GM21360 (cell line): ENCODE results near the gene TSPAN5.

Experiments used
- ATAC-seq: cut with Tn5 transposase; IDR thresholded peaks from one replicate; pipeline ENCODE4 v1.9.1; 2021; ENCODE audit warnings: mild to moderate bottlenecking, moderate library complexity; ENCODE audit not compliant: unreplicated experiment

The TSPAN5 gene

DNA sequence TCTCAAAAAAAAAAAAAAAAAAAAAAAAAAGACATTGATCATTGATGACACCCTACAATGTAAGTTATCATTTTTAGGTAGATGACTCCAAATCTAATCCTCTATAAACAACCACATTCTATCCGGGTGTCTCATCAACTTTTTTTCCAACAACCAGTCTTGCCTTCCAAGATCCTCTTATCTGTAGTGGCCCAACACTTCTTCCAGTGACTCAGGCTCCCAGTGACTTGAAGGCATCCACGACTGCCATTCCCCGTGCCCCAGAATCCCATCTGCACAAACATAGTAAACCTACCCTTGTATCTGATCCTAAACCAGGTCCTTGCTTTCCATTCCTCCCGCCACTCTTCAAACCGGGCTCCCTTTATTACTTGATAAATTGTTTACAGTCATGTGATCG lies 15.6 kb upstream of the TSPAN5 start:
- ATAC-seq = no peak

- ATAC-seq = no peak
These were observed 14.9 kb upstream of the TSPAN5 start for GRCh38 chr4:98673288-98673644.

- no peak for ATAC-seq
These were observed 14.3 kb upstream of the TSPAN5 start for GRCh38 chr4:98672583-98673287.

DNA sequence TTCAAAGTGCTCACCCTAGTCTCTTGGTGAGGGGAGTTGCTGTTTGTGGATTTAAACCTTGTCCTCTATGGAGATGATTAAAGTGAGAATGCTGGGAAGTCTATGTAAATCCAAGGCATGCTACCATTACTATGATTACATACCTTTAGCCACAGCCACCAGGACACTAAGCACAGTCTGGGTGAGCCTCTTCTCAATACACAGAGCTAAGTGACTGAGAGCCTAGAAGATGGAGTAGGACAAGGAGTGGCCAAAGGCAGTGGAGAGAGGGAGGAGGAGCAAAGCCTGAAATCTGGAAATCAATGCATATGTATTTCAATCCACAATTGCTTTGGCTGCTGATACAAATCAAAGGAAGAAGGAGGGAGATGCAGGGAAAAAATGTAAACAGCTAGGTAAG lies 12.7 kb upstream of the TSPAN5 start:
- no peak for ATAC-seq

DNA sequence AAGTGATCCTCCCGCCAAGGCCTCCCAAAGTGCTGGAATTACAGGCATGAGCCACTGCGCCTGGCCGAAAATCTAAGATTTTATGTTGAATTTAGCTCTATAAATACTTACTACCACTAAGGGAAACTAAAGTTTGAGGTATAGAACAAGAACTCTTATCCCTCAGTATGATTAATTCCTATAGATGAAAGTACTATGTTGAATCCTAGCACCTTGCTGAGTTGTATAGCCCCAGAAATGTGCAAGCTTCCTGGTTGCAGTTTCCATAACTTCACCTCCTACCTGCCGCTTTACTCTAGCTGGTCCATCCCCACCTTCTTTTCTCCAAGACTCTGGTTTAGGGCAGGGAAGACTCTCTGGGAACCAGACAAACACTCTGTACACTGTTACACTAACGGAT lies 11.8 kb upstream of the TSPAN5 start:
- no peak for ATAC-seq

DNA sequence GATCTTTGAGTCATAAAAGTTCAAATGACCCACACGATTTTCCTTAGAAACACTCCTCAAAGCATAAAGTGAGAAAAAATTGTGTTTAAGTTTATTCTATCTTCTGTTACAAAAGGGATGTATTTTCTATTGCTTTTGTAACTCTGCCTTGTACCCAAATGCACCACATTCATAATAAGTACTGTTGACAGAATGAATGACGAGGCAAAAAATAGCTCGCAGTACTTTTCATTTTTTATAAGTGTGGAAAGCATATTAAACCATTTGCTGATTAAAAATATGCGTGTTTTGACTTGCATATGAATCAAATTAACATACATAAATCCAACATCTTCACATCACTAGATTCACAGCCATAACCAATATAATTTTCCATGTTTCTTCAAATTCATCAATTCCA lies 11.2 kb upstream of the TSPAN5 start:
- ATAC-seq = no peak

DNA sequence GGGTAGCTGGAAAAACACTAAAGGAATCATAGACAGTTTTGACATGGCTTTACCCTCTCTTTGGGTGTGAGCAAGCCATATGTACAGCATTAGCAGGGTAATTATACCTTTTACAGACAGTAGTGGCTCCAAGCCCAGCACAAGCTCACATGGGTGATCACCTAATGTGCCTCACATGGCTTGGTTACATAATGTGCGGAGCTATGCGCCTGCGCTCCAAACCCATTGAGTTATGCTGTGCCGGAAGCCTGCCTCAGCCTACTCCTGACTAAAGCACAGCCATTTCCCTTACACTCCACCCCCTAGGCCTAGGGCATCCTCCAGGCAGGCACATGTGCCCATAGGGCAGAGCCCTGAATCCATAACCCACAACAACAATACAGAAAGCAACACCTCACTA lies 6.5 kb upstream of the TSPAN5 start:
- no peak for ATAC-seq

DNA sequence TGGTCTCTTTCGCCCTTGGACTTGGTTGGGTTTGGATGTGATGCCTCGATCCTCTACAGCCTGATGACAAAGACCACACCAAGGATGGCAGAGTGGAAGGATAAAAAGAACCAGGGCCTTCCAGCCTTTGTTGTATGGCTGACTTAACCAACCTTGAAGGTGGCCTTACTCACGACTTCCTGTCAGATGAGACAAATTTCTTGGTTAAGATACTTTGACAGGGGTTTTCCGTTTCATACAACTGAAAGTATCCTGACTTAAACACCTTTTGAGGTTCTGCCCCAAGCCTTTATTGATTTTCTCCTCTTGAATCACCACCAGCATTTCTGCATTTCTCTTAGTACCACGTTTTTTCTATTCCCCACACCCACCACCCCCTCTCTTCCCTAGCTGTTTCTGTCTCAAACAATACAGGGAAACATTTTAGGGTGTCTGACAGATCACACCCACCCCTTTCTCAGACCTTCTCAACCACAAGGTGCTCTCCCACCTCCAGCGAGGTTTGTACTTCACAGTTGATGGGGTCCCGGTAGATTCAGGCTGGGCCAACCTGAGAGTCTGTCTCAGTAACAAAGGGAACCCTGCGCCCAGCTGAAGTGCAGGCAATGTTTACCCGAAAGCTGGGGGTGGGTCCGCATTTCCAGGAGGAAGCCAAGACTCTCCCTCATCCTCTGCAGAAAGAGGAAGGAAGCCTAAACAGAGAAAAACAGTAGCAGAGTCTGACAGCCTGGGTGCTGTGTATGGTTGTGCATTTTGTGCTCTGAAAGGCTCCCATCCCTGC lies 5.0 kb upstream of the TSPAN5 start:
- peak; percentile 78 for ATAC-seq

DNA sequence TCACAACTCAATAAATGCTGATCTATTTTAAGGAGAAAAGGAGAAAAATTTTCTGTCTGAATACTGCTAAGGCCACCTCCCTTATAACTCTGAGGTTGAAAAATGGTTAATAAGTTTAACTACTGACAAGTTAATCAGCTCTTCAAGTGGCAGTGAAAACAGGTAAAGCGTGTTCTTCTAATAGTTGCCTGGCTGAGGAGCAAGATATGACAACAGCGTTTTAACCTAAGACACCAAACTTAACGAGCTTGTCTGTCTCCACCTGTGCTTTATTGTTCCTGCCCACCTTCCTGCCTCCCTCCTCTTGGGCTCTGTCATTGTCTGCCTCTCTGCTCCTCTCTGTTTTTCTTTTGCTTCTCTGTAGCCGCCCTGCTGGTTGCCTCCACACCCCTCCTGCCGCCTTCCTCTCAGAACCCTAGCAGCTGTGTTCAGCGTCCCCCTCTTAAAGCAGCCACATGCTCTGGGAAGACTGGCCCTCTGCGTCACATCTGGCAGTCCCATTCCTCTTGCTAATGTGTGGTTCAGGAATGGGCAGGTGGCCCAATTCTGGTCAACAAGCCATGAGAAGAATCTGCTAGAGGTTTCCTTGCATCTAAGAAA lies 4.3 kb upstream of the TSPAN5 start:
- no peak for ATAC-seq

GRCh38 chr4:98662055-98662453 lies 3.6 kb upstream of the TSPAN5 start:
- no peak for ATAC-seq

DNA sequence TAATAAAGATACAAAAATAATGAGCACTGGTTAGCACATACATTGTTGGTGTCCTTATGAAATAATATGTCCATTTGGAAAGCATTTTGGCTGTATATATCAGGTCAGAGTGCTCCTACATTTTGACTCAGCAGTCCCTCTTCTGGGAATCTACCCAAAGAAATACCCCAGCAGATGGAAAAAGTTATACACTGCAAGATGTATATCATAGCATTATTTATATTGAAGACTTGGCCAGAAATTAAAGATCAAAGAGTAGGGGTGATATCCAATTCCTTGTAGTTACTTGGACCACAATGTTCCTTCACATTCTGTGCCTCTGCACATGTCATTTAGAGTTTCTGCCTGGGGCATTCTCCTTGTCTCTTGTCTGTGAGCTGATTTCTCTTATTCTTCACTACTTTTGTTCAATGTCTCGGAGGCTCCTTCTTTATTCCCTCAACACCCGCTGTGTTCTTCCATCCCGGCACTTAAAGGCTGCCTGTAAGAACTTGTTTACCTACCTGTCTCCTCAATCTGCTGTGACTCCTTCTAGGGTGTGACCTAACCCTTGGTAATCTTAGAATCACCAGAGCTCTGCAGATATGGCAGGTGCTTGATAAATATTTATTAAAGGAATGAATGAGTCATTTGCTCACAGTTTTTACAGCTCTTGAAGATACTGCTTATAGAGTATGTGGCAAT lies 3.1 kb upstream of the TSPAN5 start:
- no peak for ATAC-seq

DNA sequence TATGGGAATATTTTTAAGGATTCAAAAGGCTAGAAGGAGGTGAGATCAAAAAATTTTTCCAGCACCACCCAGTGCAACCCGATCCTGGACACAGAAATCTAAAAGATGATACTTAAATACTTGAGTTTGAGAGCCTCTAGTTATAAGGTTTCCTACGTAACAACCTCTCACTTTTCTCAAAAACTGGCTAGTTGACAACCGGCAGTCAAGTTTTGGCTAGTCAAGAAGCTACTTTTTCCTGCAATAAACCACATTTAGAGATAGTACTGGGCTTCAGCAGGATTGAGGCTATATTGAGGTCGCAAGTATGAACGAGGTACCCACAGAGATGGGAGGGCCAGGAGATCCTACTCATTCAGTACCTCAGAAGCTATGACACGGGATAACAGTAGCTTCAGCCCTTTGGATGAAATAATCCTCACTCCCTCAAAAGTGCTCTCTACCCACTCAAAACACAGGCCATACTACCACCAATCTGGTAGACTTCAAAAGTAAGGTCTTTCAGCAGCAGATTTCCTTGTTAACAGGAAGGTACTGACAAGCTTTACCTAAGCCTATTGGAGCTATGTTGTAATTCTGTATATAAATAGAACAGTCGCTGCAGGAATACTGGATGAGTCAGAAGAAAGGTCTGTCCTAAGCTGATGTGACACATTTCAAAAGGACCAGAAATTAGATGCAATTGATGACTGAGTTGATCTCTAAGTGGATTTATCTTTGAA lies 1.5 kb upstream of the TSPAN5 start:
- ATAC-seq = no peak

- no peak for ATAC-seq
These were observed 738 bp upstream of the TSPAN5 start for GRCh38 chr4:98659106-98659592.

DNA sequence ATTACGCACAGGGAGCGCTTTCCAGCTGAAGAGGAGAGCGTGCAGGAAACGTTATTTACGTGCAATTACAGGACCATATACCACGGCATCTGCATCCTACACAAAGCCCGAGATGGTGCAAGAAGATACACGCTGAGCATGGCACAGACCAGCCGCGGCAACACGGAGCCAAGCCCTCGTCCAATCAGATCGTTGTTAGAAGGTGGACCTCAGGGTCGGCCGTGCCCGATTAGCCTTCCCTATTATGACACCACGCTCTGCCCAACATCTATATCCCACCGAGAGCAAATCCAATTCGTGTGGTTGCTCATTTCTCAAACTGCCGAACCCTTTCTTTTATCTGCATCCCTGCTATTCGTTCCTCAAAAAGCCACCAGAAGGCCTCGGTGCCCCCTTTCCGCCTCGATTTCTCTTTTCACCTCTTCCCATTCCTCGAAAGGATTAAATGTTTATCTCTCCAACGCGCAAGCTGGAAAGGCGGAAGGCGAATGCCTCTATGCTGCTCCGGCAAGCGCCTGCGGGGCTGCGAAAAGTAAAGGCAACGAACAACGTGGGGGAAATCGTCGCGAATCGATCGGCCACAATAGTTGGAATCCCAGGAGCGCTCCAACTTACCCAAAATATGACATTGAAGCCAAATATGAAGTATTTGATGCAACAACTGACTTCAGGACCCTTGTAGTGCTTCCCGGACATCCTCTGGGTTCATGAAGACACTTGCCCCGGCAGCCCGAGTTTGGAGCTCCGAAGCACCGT lies 702 bp downstream of the TSPAN5 start:
- peak; percentile 8 for ATAC-seq

GRCh38 chr4:98656886-98657285 lies 1.5 kb downstream of the TSPAN5 start:
- ATAC-seq = no peak

- ATAC-seq = no peak
These were observed 2.0 kb downstream of the TSPAN5 start for GRCh38 chr4:98656443-98656842.

GRCh38 chr4:98653890-98654867 lies 4.2 kb downstream of the TSPAN5 start:
- ATAC-seq = no peak

DNA sequence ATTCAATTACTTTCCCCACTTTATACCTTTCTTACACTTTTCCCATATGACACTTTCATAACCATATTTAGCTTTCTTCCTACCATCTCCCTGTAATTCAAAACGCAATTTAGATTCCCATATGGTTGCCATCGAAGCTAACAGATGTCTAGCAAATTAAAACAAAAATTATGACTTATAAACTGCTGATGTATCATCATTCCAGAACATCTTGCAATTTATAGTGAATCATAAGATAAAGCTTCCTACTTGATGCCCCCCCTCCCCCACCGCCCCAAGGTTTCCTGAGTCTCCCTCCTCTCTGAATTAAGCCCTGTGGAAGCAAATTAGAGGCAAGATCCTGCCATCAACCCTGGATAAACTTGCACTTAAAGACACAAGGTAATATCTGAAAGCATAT lies 5.4 kb downstream of the TSPAN5 start:
- no peak for ATAC-seq

DNA sequence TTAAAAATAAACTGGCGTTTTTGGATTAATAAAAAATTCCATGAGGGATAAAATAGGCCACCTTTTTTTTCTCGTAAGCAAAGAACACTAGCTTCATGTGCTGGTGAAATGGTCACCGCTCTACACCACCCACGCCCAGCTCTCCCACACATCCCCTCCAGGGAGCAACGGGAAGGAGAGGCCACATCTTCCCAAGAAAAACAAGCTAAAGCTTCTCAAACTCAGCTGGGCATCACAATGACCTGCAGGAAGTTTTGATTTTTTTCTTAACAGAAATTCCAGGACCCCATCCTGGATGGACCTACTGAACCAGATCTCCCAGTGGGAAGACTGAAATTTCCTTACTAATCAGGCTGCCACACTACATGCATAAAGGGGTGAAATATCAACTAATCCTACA lies 9.8 kb downstream of the TSPAN5 start:
- no peak for ATAC-seq
